Mesodermal cell (in vitro differentiated cells): ENCODE results near the gene NECTIN2. TPM values are rescaled to one million over a fixed set of nuclear protein-coding genes. Genes with fewer than 3 reads are reported as not detected.

Experiments
- H3K27ac ChIP-seq: 2 replicates; pipeline ENCODE4 v1.7.0; 2013; ENCODE audit warnings: mild to moderate bottlenecking, low read depth, low read length, moderate library complexity; ENCODE audit not compliant: severe bottlenecking
- H3K36me3 ChIP-seq: 2 replicates; pipeline ENCODE4 v1.7.1; 2013; ENCODE audit warnings: mild to moderate bottlenecking, low read length, moderate library complexity; ENCODE audit not compliant: control insufficient read depth, insufficient read depth
- H3K4me1 ChIP-seq: one replicate; pipeline ENCODE4 v1.7.1; 2013; ENCODE audit warnings: mild to moderate bottlenecking, low read length; ENCODE audit not compliant: insufficient read depth, control insufficient read depth, poor library complexity, severe bottlenecking
- H3K4me3 ChIP-seq: 2 replicates; pipeline ENCODE4 v1.7.0; 2013; ENCODE audit warnings: low read length, control low read depth, mild to moderate bottlenecking; ENCODE audit not compliant: insufficient read depth, poor library complexity, severe bottlenecking; ENCODE audit errors: extremely low read depth
- H3K9me3 ChIP-seq: 2 replicates; pipeline ENCODE4 v1.7.1; 2013; ENCODE audit warnings: mild to moderate bottlenecking, low read length, moderate library complexity; ENCODE audit not compliant: control insufficient read depth
- WGBS, 2 experiments: methylation state at CpG; one replicate each; pipeline ENCODE4 v1.1.5; 2013; ENCODE audit warnings: missing lambda C conversion rate in 2 of 2; ENCODE audit not compliant: insufficient coverage in 2 of 2; 5-methylcytosine and 5-hydroxymethylcytosine counted together
- polyA plus RNA-seq, 2 experiments: library from polyadenylated mRNA; stranded (reverse); fragments of 50-300 nt; gene quantifications; one replicate each; pipeline ENCODE4 v1.2.3, GENCODE V29; 2013

NECTIN2 gene
- polyA plus RNA-seq (2013, experiment 1 of 2), result 251 TPM
- 201 TPM for polyA plus RNA-seq (2013, experiment 2 of 2)

DNA sequence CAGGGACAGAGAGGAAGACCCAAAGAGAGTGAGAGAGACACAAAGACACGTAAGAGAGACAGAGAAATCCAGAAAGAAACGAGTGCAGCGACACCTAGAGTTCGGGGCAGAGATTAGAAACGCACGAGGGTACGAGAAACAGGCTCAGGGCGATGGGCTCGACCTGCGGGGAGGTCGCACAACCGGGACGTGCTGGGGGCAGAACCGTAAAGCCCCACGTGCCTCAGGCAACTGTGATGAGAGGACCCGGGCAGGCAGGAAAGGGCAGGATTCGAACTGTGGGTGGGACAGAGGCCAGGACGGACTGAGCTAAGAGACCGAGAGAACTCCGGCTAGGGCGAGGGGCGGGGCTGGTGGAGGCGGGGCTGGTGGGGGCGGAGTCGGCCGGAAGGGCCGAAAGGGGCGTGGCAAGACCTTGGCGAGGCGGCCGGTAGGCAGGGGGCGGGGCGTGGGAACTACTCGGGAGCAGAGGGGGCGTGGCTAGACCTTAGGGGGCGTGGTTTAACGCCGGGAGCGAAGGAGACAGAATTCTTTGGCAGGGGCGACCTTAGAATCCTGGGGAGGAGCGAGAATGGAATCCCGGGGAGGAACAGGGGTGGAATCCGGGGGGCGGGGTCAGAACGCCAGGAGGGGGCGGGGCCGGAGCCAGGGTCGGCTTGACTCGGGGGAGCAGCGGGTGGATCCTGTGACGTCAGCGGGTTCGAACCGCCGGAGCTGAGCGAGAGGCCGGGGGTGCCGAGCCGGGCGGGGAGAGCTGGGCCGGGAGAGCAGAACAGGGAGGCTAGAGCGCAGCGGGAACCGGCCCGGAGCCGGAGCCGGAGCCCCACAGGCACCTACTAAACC is at the start of gene NECTIN2:
Gene NECTIN2 (plus strand): TSS at position 686 of the 843 bp plus-strand sequence. CDS start 229 bp downstream, outside the sequence.
- Histone ChIP-seq H3K36me3 (peaks cover 8% of the 10 kb centered on the region), H3K4me1 (peaks cover 19% of the 10 kb centered on the region), H3K27ac (peak within 1 kb of the TSS; percentile 99), H3K9me3 (no peaks in the 10 kb centered on the region), H3K4me3 (peak within 1 kb of the TSS; percentile 95)
- WGBS, 2 experiments, result 1% methylated on average over 52 to 57 of the region's 67 CpGs

DNA sequence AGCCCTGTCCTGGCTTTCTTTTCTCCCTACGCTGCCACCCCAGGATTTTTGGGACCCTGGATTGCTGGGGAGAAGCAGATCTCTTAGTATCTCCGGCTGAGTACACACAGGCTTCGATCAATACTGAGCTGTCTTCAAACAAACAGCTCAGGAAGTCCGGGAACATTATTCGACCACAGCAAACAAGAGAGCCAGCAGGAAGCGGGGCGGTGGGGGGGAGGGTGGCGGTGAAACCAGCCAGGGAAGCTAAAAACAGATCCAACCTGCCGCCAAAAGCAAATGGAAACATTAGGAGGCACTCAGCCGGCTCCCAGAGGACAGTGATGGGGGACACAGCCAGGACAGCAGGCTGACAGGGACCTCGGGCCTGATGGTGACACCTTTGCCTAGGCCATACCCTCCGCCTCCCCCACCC is 49.4 kb upstream of the NECTIN2 start:
- Histone ChIP-seq H3K36me3 (no peaks in the 10 kb centered on the region), H3K9me3 (no peaks in the 10 kb centered on the region), H3K4me1 (peaks cover 5% of the 10 kb centered on the region), H3K27ac (peak overlapping the region; percentile 53), H3K4me3 (no peak overlapping the region)
- WGBS, 2 experiments, result 33 to 35% methylated on average over 6 to 11 of the region's 12 CpGs

DNA sequence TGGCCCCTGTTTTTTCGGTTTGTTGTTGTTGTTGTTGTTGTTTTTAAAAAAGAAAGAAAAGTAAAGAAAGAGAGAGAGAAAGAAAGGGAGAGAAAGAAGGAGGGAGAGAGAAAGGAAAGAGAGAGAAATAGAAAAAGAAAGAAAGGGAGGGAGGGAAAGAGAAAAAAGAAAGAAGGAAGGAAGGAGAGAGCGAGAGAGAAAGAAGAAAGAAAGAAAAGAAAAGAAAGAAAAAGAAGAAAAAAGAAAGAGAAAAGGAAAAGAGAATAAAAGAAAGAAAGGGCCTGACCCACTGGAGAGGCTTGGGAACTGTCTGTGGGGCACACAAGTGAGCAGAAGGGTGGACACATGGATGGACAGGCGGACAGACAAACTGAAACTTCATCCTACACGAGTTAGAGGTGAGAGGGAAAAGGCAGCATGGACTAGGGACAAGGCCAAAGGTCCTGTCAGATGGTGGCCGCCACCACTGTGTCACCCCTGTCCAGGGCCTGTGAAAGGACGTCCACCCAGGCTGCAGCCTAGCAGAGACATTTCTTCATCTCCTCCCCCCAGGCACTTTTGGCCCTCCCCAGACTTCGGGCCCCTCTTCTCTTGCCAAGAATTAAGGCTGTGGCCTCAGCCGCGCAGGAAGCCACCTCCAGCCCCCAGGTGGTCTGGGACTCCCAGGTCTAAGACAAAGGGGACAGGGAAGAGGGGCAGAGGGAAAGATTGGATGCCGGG is 46.3 kb upstream of the NECTIN2 start:
- 83 to 94% methylated on average over 4 to 6 of the region's 10 CpGs for WGBS, 2 experiments
- Histone ChIP-seq H3K4me3 (no peak overlapping the region), H3K4me1 (peaks cover 5% of the 10 kb centered on the region), H3K9me3 (no peaks in the 10 kb centered on the region), H3K36me3 (no peaks in the 10 kb centered on the region), H3K27ac (no peak overlapping the region)

DNA sequence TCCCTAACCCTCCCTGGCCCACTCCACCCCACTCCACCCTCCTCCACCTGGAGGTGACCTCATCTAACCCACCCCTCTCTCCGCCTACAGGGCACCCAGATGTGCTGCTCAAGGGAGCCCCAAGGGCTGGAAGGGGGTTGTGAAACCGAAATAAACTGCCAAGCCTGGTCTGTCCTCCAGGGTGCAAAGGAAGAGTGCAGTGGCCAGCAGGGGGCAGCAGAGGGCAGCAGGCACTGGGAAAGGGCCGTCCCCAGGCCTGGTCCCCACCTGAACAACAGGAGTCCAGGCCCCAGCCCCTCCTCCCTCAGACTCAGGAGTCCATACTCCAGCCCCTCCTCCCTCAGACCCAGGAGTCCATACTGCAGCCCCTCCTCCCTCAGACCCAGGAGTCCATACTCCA is 45.6 kb upstream of the NECTIN2 start:
- H3K4me3 ChIP-seq, result no peak overlapping the region
- H3K4me1 ChIP-seq, result peaks cover 5% of the 10 kb centered on the region
- H3K36me3 ChIP-seq, result no peaks in the 10 kb centered on the region
- H3K9me3 ChIP-seq, result no peaks in the 10 kb centered on the region
- no peak overlapping the region for H3K27ac ChIP-seq
- 7 to 17% methylated on average over 2 to 3 of the region's 3 CpGs for WGBS, 2 experiments

DNA sequence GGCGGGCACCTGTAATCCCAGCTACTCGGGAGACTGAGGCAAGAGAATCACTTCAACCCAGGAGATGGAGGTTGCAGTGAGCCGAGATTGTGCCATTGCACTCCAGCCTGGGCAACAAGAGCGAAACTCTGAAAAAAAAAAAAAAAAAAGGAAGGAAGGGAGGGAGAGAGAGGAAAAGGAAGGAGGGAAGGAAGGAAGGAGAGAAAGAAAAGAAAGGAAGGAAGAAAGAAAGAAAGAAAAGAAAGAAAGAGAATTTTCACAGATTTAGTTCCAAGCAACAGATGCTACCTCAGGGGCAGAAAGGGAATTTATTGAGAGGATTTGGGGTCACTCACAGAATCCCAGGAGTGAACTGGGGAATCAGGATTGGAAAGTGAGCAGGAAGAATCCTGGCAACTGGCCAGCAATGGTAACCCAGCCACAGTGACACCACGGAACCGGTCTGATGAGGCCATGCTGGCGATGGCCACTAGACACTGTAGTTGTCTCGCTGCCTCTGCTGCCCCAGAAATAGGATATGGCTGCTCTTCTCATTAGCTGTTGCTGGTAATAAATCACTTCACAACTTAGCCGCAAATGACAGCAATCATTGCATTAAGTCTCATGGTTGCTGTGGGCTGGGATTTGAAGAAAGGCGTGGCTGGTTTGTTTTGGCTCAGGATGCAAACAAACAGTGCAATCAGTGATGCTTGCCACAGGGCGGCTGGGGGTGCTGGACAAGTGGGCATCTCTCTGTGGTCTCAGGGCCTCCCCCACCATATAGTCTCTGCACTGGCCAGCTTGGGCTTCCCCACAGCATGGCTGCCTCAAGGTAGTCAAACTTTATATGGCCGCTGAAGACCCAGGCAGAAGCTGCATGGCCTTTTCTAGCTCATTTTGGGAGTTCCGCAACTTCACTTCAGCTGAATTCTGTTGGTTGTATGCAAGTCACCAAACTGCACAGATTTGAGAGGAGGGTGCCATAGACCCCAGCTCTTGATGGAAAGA is 42.4 kb upstream of the NECTIN2 start:
- 93 to 95% methylated on average over 12 of the region's 13 CpGs for WGBS, 2 experiments
- no peaks in the 10 kb centered on the region for H3K9me3 ChIP-seq
- peaks cover 8% of the 10 kb centered on the region for H3K4me1 ChIP-seq
- no peak overlapping the region for H3K4me3 ChIP-seq
- no peaks in the 10 kb centered on the region for H3K36me3 ChIP-seq
- no peak overlapping the region for H3K27ac ChIP-seq

DNA sequence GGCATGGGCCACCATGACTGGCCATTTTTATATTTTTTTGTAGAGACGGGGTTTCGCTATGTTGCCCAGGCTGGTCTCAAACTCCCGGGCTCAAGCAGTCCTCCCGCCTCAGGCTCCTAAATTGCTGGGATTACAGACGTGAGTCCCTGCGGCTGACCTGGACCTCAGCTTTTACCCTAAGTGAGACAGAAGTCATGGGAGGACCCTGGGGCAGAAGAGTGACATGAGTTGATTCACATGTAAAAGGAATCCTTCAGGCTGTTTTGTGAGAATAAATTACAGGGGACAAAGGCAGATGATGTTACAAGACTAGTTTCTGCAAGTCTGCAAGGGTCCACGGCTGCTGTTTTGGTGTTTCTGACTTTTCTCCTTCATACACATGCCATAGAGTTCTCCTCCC is 39.8 kb upstream of the NECTIN2 start:
- H3K9me3 ChIP-seq, result no peaks in the 10 kb centered on the region
- H3K4me3 ChIP-seq, result no peak overlapping the region
- whole genome bisulfite sequencing, 2 experiments, result 73 to 78% methylated on average over 6 of the region's 7 CpGs
- no peak overlapping the region for H3K27ac ChIP-seq
- peaks cover 13% of the 10 kb centered on the region for H3K4me1 ChIP-seq
- H3K36me3 ChIP-seq, result no peaks in the 10 kb centered on the region

DNA sequence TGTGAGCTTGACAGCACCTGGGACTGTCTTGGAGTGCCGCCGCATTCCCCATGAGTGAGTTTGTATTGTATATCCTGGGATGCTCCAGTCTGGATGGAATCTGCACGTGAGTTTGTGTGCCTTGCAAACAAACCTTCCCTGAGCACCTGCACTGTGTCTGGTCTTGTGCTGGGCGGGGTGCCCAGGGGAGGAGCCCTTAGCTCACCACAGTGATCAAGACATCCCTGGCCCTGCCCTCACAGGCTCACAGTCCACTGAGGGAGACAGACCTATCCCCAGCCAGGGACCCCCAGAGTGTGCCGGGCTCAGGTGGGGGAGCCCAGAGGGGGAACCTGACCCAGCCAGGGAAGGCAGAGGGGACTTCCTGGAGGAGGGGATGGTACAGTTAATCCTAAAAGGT is 38.9 kb upstream of the NECTIN2 start:
- 61 to 88% methylated on average over 4 of the region's 5 CpGs for WGBS, 2 experiments
- no peaks in the 10 kb centered on the region for H3K36me3 ChIP-seq
- H3K27ac ChIP-seq, result no peak overlapping the region

DNA sequence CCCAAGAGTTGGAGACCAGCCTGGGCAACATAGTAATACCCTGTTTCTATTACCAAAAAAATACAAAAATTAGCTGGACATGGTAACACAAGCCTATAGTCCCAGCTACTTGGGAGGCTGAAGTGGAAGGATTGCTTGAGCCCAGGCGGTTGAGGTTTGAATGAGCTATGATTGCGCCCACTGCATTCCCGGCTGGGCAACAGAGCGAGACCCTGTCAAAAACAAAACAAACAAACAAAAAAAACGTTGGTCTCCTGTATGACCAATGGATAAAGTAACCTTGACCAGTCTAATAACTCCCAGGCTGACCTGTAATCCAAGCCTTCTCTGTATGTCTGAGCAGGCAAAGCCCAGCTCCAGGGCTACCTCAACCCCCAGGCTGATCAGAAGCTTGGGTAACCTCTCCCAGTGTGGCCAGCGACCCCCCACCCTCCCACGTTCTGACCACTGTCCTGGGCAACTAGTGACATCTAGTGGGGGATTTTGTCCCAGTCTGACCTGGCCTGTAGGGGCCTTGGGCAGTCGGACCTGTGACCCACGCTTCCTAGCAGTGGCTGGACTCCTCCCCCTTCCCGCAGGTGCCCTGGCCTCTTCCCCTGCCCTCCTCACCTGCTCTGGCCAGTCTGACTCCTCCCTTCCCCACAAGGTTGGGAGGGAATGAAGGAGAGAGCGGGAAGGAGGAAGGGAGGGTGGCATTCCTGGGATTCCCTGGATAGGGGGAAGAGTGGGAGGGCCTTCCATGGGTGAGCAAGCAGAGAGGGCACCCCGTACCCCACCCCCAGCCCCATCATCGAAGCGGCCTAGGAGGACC is 38.2 kb upstream of the NECTIN2 start:
- 29 to 41% methylated on average over 8 to 11 of the region's 14 CpGs for WGBS, 2 experiments
- no peaks in the 10 kb centered on the region for H3K9me3 ChIP-seq
- H3K4me1 ChIP-seq, result peaks cover 13% of the 10 kb centered on the region
- no peaks in the 10 kb centered on the region for H3K36me3 ChIP-seq
- H3K27ac ChIP-seq, result peak overlapping the region; percentile 53
- H3K4me3 ChIP-seq, result peak overlapping the region; percentile 45

More for the DNA sequence above, 38.9 kb upstream of the NECTIN2 start:
- H3K4me1 ChIP-seq, result peaks cover 13% of the 10 kb centered on the region
- H3K4me3 ChIP-seq, result no peak overlapping the region
- H3K9me3 ChIP-seq, result no peaks in the 10 kb centered on the region

DNA sequence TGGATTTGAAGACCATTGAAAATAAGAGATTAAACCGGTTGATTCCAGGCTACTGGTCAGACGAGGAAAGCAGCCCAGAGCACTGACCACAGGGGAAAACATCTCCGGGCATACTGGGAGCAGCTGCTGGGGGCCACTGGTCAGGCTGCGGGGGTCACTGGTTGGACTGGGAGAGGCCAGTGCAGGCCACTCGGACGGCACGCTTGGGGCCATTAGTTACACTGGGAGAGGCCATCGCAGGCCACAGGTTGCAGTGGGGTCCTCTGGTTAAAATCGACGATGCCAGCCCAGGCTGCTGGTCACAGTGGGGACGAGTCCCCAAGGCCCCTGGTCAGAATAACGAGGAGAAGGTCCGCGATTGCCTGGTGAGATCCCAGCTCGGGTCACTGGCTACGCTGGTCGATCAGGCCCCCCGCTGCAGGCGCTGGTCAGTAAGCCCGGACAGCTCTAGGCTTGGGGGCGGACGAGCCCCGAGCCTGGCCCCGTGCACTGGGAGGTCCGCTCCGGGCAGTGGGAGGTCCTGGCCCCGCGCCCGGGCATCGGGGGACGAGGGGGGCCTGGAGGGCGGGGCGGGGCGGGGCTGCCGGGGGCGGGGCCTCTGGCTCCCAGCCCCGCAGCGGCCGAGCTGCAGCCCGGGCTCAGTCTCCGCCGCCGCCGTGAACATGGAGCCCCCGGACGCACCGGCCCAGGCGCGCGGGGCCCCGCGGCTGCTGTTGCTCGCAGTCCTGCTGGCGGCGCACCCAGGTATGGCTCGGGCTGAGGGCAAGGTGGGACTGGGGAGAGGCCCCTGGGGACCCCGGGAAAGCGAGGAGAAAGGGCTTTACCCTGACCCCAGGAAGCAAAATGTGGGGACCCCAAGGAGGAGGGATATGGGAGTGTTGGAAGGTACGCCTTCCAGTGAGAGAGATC is 37.4 kb upstream of the NECTIN2 start, which contains the start of gene BCAM:
Gene BCAM (plus strand): TSS at position 641 of the 909 bp plus-strand sequence. CDS start 22 bp downstream, at position 663.
- Histone ChIP-seq H3K4me3 (peak within 1 kb of the TSS; percentile 45), H3K27ac (peak within 1 kb of the TSS; percentile 53), H3K9me3 (no peaks in the 10 kb centered on the region), H3K4me1 (peaks cover 13% of the 10 kb centered on the region), H3K36me3 (no peaks in the 10 kb centered on the region)
- 2 to 3% methylated on average over 43 to 48 of the region's 59 CpGs for WGBS, 2 experiments
